GM21528 (cell line): ENCODE measurements around the gene ALOX15.
"Not testable (repeated sequence)": the region's sequence is repeated elsewhere in the genome, so short reads cannot be mapped to it uniquely, and the experiment has no call there.

Experiments used
- ATAC-seq: cut with Tn5 transposase; IDR thresholded peaks from one replicate; pipeline ENCODE4 v1.9.1; 2021; ENCODE audit warnings: mild to moderate bottlenecking, moderate library complexity; ENCODE audit not compliant: unreplicated experiment, low FRiP score

ALOX15 gene

GRCh38 chr17:4620531-4621101, 20.9 kb downstream of the ALOX15 start:
- ATAC-seq = no peak

- no peak for ATAC-seq
Measured at GRCh38 chr17:4617590-4618351, 23.7 kb downstream of the ALOX15 start.

GRCh38 chr17:4617090-4617489, 24.4 kb downstream of the ALOX15 start:
- no peak for ATAC-seq

GRCh38 chr17:4616476-4616875, 25.0 kb downstream of the ALOX15 start:
- ATAC-seq = no peak

GRCh38 chr17:4610656-4611055, 30.8 kb downstream of the ALOX15 start:
- ATAC-seq = no peak

- no peak for ATAC-seq
Measured at GRCh38 chr17:4610162-4610561, 31.3 kb downstream of the ALOX15 start.

- ATAC-seq = no peak
Measured at GRCh38 chr17:4609761-4610160, 31.7 kb downstream of the ALOX15 start.

- ATAC-seq = no peak
Measured at GRCh38 chr17:4607773-4608187, 33.7 kb downstream of the ALOX15 start.

GRCh38 chr17:4607261-4607741, 34.2 kb downstream of the ALOX15 start:
- ATAC-seq = no peak

GRCh38 chr17:4605826-4606225, 35.7 kb downstream of the ALOX15 start:
- no peak for ATAC-seq

- not testable (repeated sequence) for ATAC-seq
Measured at GRCh38 chr17:4604736-4605135, 36.7 kb downstream of the ALOX15 start.

GRCh38 chr17:4604111-4604644, 37.3 kb downstream of the ALOX15 start:
- ATAC-seq = no peak

GRCh38 chr17:4602041-4602440, 39.4 kb downstream of the ALOX15 start:
- no peak for ATAC-seq

GRCh38 chr17:4601326-4601725, 40.2 kb downstream of the ALOX15 start:
- ATAC-seq = no peak

- no peak for ATAC-seq
Measured at GRCh38 chr17:4600563-4600962, 40.9 kb downstream of the ALOX15 start.

GRCh38 chr17:4599505-4600281, 41.8 kb downstream of the ALOX15 start:
- no peak for ATAC-seq

- ATAC-seq = no peak
Measured at GRCh38 chr17:4598776-4599504, 42.5 kb downstream of the ALOX15 start.

- ATAC-seq = no peak
Measured at GRCh38 chr17:4597975-4598374, 43.5 kb downstream of the ALOX15 start.

- ATAC-seq = no peak
Measured at GRCh38 chr17:4596636-4597380, 44.7 kb downstream of the ALOX15 start.
